ENCODE results near the gene TNNI3K.

TNNI3K gene

DNA sequence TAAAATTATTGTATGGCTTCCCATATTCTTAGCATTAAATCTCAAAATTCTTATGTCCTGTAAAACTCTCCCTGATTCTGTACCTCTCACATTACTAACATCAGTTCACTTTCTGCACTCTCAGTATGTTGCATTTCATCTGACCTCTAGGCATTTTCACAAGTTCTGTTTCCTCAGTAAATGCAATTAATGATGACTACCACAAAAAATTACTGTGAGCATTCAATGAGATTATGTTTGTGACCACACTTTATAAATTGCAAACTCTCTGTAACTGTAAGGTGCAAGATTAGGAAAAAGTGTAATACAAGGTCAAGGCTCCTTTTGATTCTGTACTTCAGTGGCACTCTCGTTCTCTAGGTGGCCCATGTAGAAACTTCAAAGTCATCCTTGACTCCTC, 216.8 kb downstream of the TNNI3K start:
- DNase-seq, result no peak

DNA sequence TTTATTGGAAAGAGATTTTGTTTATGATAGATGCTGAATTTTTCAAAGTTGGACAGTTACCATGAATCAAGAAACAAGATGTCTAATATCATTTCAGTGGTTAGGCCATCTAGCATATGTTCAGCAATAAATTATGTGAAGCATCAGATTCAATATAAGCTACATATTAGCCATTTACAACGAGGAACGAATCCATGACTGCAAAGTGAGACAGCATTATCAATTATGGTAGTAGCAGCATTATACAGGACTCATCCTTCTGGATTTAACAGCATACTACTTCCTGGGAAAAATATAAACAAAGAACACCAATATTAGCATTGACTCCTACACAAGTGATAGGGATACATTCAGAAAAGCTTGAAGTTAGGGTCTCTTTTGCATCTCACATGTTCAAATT, 218.1 kb downstream of the TNNI3K start:
- DNase-seq, result no peak

DNA sequence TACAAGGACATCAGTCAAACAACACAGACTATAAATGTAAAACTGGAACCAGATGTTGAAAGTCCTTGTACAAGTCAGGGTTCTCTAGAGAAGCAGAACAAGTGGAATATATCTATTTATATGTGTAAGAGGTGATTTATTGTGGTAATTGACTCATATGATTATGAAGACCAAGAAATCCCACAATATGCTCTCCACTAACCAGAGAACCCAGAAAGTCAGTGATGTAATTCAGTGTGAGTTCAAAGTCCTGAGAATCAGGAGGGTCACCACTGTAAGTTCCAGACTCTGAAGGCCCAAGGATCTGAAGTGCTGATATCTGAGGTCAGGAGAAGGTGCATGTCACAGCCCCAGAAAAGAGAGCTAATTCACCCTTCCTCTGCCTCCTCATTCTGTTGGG, 220.2 kb downstream of the TNNI3K start:
- no peak for DNase-seq

DNA sequence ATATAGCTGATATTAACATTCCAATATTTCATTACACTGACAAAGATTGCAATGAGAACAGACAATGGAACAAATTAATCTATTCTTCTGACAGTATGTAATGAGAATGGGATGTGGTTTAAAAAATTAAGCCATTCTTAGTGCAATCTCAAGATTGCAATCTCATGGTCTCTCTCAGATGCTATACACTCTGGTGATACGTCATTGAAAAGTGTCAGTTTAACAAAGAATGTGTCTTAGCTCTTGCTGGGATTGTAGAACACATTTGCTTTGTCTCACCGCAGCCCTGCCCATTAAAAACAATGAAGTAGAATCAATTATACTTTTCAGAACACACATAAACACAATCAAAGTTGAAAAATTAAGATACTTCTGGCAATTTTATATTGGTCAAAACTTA, 222.1 kb downstream of the TNNI3K start:
- no peak for DNase-seq

DNA sequence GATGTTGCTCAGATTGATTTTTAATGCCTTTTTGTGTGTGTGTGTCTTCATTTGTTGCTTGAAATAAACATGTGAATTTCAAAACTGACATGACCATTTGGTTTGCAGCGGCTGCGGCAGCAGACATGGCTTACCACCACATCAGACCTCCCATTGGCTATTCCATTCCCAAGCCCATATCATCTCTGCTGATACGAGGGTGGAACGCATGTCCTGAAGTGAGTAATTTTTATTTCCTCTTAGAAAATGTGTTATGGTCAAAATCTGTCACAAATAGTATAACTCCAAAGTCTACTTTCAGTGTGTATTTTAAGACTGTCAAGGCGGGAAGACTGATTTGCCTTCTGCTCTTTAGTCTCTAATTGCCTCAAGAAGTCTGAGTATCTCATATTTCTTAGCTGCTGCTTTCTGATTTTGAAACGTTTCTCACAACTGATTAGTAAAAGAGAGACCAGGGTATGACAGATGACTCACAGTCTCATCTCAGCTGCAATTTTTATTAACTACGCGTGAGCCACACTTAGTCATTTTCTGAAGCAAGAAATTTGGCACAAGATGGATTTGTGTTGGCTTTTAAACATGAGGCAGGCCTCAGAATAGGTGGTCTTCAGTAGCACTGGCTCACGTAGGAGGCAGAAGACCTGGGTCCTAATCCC, 228.3 kb downstream of the TNNI3K start:
- no peak for DNase-seq

DNA sequence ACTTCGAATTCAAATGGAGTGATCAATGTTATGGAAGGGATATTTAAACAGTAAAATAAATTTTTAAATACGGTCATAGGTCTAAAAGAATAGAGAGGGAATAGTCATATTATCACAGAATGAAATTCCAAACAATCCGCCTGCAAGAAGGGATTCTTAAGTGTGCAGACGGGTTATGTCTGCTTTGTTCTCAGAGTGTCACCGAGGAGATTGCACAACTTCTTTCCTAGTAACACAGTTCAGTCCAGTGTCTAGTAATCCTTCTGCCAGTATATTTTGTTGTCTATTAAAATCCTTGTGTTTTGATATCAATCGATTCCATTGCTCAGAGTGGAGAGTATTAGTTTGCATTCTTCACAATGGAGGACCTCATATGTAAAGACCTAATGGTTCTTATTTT, 228.8 kb downstream of the TNNI3K start:
- DNase-seq, result no peak

DNA sequence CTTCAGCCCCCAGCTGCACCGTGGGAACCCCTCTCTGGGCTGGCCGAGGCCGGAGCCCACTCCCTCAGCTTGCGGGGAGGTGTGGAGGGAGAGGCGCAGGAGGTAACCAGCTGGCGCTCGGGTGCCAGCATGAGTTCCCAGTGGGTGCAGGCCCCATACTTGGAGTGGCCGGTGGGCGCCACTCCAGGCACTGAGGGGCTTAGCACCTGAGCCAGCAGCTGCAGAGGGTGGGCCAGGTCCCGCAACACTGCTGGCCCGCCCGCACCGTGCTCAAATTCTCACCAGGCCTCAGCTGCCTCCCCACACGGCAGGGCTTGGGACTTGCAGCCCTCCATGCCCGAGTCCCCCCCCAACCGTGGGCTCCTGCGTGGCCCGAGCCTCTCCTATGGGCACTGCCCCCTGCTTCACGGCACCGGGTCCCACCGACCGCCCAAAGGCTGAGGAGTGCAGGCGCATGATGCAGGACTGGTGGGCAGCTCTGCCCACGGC, 230.1 kb downstream of the TNNI3K start:
- DNase-seq, result no peak

DNA sequence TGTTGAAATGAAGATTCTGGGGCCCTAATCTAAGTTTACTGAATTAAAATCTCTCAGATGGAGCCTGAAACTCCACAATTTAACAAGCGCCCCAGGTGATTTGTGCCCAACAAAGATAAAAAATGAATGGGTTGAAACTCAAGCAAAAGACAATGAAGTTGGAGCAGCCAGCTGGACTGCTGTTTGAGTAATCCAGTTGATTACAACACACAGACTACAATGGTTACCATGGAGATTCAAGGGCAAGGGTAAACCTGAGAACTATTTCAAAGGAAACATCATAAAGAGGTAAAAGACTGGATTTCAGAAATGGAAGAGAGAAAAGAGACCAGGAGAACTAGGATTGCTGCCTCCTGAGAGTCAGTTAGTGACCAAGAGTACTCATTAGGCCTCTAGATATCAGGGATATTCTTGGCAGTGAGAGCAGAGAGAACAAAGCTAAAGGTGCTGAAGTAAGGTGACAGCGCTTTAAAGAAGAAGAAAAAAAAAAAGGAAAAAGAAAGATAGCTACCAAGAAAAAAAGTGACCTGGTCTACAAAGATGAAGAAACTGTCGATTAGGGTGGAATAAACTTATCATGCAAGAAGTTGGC, 232.7 kb downstream of the TNNI3K start:
- no peak for DNase-seq

DNA sequence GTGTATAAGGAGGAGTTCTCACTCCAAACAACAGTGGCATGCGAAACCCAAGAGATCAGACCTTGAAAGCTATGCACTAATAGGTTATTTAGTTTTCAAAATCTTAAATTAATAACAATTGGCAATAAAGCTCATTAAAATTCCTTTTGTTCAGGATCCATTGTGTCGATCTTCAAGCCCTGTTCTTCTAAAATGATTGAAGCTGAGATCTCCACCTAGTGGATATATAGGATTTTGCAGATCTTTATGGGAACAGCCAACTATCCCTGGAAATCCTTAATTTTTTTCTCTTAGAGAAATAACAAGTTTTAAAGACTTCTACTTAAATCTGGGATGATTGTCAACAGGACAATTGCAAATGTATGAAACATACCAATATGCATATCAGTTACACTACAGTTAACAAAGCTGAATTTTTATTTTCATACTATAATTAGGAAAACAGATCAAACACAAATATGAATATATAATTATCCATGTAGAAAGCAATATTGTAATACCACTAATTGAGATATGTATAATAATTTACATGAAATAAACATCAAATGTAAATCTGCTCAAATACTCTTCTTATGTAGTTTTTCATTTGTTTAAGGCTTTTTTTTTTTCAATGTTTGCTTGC, 233.9 kb downstream of the TNNI3K start:
- no peak for DNase-seq

DNA sequence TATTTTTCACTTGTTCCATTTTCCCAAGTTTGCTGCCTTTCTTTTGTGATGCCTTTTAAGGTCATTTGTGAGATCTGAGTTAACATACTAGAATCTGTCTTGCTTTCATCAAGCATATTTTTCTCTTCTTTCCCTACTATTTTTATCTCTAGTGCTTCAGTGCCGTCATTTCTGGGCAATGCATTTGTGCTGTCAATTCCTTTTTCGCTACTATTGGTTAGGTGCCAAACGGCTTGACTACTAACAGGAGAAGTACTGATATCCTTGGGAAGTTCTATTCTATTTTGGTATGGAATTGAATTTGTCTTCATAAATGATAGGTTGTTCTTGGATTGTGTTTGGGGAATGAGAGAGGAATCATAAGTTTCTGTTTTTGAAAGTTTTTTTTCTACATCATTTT, 235.1 kb downstream of the TNNI3K start:
- DNase-seq, result no peak

DNA sequence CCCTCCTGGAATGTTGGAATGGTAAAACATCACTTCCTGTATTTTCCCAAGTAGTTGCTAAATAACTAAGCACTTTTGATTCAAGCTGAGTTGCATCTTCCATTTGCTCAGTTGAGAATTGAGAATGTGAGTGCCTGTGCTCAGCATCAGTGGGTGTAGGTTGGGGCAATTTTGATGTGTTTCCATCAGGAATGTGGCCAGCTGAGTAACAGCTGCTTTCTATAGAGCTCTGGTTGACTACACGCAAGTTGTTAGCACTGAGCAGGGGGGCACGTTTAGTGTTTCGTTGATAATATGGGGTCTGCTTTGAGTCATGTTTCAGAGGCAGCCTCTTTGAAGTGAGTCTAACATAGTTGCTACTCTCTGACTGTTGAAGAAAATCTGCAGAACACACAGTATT, 235.7 kb downstream of the TNNI3K start:
- no peak for DNase-seq

DNA sequence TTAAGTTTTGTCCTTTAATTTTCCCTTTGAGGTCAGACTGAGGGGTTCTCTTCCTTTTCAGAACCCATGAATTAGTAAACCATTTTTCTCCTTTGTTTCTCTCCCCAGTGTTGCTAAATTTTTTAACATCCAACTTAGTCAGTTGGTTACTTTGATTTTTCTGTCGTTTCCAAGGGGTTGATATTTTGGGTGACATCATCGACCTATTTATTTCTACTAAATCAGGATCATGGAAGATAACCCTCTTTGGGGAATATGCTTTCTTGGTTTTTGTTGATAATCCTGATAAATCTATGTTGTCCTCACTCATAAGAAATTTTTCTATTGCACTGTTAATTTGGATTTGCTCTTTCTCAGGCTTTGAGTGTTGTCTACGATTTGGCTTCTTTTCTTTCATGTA, 236.3 kb downstream of the TNNI3K start:
- DNase-seq, result no peak

DNA sequence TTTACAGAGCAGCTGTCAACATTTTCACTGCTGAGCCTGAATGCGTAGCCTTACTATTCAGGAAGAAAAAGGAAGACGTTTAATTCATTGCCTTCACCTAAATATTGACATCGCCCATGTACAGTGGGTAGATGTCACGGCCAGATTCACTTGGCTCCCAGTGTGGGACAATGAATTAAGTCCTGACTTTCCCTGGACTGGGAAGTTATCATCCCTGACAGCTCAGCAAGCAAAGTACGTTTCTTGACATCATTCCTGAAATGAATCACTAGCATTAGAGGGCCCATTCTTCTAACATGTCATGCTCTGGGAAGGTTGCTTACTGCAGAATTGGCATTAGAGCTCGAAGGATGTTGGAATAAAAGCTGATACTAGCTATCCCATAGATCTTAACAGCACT, 239.4 kb downstream of the TNNI3K start:
- DNase-seq, result no peak

DNA sequence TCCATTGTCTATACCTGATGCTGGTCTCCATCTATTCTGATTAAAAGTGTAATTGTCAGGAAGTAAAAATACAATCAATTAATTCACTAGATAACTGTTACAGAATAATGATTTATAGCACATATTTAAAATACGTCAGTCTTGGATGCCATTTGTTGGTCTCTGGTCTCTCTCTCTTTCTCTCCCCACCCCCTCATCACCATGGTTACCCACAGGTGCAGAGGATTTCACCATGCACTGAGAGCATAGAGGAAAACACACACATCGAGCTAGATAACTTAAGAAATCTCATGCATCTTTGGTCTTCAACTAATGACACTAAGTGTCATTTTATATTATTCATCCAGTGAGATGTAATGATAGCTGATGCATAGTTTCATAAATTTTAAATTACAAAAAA, 243.8 kb downstream of the TNNI3K start:
- no peak for DNase-seq

DNA sequence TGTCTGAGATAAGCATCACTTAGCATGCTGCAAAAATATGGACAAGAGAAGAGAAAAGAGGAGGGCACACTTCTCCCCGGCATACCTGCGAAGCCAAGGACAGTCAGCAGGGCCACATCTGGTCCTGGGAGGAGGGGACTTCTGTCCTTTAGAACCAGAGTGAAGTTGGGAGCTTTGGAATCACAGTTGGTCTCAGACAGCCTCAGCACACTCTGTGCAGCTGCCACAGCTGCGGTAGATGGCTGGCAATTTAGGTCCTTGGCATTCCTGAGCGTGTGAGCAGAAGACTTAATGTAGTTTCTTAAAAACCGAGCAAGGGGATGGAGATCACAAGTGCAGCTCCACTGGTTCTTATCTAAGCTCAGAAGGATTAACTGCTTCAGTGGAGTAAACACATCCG, 244.9 kb downstream of the TNNI3K start:
- no peak for DNase-seq

DNA sequence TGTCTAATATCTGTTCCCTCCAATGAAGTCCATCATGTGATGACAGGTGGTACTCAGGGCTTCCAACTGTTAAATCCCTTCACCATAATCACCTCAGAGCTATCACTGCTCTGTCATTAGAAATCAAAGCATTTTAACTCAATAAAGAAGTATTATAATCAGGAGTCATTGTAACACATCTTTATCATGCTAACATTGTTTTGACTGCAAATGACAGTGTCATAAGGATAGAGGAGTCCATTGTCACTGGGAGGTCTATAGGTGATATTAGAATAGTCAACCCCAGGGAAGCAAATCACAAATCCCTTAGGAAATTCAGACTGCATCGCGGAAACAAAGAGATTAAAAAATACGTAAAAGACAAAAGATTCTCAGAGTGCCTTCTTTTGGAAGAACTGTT, 246.4 kb downstream of the TNNI3K start:
- no peak for DNase-seq

DNA sequence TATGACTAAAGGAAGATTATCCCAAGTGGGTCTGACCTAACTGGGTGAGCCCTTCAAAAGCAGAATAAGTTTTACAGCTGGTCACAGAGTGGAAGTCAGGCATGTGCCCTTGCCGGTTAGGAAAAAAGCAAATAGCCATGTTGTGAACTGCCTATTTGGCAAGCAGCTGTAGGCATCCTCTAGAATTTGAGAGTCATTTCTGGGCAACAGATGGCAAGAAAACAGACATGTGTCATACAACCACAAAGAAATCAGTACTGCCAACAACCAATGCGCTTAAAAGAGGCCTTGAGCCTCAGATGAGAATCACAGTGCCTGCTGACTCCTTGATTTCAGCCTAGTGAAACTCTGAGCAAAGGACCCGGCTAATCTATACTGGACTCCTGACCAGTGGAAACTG, 250.4 kb downstream of the TNNI3K start:
- no peak for DNase-seq

DNA sequence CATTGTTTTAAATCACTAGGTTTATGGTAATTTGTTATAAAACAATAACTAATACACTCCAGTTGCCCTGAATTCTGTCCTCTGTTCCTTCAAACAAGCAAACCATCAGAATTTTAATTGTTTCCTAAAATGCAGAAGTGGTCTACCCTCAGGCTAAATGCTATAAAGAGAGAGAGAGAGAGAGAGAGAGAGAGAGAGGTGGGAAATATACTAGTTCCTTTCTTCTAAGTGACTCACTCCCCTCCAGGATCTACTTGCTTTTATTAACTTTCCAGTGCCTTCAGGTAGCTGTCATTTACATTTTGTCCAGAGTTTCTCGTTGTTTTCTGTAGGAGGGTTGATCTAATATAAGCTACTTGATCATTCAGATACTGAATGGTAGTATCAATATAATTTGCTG, 250.8 kb downstream of the TNNI3K start:
- no peak for DNase-seq

DNA sequence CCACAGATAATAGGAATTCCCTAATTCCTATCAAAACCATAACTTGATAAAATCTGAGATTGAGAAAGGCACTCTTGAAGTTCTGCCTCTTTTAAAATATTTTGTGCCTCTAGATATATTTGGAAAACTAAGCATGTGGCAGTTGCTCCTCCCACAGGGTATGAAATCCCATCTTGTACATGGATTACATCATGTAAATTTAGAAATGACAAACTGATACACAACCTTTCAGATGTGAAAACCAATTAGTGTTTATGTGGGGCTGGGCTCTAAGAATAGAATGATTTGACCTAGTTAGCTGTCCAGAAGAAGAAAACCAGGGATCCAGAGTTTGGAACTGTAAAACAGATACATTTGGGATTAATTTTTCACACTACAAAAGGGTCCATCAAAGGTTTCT, 261.5 kb downstream of the TNNI3K start:
- no peak for DNase-seq

DNA sequence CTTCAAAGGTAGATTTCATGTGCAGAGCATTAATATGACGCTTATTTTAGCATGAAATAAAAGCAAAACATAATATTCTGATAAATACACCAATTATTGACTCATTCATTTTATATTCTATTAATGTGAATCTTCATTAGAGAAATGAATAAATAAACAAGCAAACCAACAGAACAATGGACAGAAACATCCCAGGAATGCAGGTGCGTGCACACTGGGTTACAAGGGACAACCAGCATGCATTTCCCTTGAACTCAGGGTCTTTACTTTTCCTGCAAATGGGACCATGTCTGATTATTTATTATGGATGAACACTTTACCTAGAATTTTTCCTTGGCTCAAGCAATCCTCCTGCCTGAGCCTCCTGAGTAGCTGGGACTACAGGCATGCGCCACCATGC, 263.7 kb downstream of the TNNI3K start:
- no peak for DNase-seq

DNA sequence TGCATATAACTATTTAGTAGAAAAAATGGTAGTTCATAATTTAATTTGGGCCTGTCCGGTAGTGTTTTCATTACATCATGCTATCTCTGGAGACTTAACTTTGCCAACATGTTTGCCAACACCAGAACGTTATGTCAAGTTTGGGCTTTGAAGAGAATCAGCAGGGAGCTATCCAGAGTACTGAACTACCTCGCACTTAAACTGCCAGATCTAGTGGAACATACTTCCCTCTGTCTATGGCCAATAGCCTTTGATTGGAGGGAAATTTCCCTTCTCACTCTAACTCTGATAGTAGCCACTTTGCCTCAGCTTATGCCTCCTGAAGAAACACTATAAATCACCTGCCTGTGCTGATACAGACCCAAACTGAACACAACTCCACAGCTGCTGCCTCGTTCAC, 267.2 kb downstream of the TNNI3K start:
- no peak for DNase-seq

DNA sequence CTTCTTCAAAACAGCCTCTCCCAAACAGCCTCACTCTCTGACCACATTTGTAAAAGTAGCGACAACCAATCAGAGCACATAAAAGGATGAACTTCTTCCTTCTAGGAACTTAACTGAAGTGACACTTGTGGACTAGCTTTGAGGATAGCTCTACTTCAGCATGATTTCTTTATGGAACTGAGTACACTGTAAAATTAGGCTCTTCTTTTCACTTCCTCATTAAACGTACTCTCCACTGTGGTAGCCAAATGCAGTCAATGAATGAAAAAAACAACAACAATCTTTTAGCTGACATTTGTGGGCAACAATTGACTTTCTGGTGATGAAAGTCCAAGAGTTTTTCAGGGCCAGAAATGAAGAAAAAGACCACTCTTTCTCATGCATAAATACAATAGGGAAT, 267.7 kb downstream of the TNNI3K start:
- no peak for DNase-seq

DNA sequence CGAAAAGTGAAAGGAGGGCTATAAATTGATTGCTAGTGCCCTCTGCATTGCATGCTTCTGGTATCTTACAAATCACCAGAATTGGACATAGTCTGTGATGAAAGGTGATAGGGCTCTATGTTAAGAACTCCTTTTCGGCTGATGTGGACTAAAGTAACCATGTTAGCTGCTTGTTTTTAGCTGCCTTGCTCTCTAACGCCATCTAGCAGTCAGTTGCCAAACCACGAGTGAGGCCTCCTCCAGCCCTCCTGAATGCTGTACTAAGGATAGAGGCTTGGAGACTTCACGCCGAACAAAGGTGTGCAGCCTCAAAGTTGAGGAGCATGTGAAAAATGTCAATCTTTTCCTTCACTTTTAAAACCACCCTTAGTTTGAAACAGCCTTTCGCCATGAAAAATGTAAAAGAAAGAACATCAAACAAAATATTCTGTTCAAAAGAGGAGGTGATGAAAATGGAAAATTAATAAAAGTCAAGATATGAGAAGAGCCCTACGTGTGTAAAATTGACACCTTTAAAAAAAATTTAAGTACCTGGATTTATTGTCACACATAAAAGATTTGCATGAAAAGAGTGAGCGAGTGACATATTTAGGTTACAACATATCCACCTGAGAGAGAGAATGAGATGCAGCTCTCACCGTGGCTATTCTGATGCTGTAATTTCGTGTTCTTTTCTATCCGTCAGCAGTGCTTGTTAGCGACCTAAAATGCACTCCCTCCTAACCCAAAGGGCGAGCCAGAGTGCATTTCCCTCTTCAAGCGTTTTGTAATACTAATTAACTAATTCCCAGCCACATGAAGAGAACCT, 269.1 kb downstream of the TNNI3K start:
- DNase-seq, result no peak
